ENCODE data around the gene EFCAB8. TPM values are rescaled to one million over a fixed set of nuclear protein-coding genes. Genes with fewer than 3 reads are reported as not detected.

EFCAB8 gene
- total RNA-seq, 1 donor from 2014 or later = not detected

GRCh38 chr20:32958574-32958973 is 99.9 kb downstream of the EFCAB8 start:
- Histone ChIP-seq H3K27ac (no peak overlapping the region), H3K9me3 (peaks cover 2% of the 10 kb centered on the region), H3K4me1 (no peaks in the 10 kb centered on the region), H3K4me3 (no peak overlapping the region), H3K36me3 (no peaks in the 10 kb centered on the region), H3K27me3 (no peaks in the 10 kb centered on the region)
- TF ChIP-seq CTCF (IDR thresholded peaks at IDR 0.05) = no peak
- TF ChIP-seq POLR2AphosphoS5 (IDR thresholded peaks at IDR 0.05; ENCODE audit: insufficient read depth in 1 of 2, low read depth in 1 of 2) = no peak
- TF ChIP-seq POLR2A (IDR thresholded peaks at IDR 0.05) = no peak
- intact Hi-C loops (cut with DNase I) = no loop called here
- no peak for DNase-seq (ENCODE audit: extremely low spot score in 2 of 2)

DNA sequence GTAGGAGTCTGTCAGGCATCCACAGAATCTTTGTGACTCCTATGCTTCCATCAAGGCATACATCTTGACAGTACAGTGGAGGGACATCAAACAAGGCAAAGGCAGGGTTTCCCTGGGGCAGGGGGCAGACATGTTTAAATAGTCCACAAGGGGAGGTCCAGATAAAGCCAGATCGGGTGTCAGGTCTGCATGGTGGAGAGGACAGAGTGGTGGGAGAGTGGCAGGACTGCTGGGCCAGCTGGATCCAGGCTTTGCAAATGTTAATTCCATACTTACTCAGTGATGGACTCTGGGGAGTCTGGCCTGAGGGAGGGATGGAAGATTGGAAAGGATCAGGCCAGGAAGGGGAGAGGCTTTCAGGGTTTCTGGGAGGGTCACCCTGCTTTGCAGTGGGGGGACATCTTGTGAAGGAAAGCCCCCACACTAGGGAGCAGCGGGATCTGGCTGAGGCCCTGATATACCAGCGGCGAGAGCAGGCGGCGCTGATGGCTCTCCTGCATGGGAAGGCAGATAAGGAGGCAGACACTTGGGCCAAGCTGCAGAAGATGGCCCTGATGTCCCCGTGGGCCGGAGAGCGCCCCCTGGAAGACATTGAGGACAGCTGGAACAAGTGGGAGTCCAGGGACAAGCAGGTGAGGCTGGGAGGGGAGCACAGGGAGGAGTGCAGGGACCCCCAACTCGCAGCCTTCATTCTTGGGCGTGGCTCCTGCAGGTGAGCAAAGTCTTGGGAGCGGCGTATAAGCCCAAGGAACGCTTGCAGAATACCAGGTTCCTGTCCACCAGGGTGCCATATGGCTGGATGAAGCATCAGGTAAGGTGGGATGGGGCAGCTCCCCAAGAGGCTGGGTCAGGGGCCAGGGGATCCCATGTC is 100.9 kb downstream of the EFCAB8 start:
- intact Hi-C loops (cut with DNase I) = no loop called here
- Histone ChIP-seq H3K27me3 (no peaks in the 10 kb centered on the region), H3K9me3 (peaks cover 2% of the 10 kb centered on the region), H3K27ac (no peak overlapping the region), H3K4me1 (no peaks in the 10 kb centered on the region), H3K4me3 (no peak overlapping the region), H3K36me3 (no peaks in the 10 kb centered on the region)
- TF ChIP-seq POLR2A (IDR thresholded peaks at IDR 0.05) (no peak), POLR2AphosphoS5 (IDR thresholded peaks at IDR 0.05; ENCODE audit: insufficient read depth in 1 of 2, low read depth in 1 of 2) (no peak), CTCF (IDR thresholded peaks at IDR 0.05) (no peak)
- DNase-seq (ENCODE audit: extremely low spot score in 2 of 2) = no peak

GRCh38 chr20:32960222-32960518 is 101.4 kb downstream of the EFCAB8 start:
- peaks cover 2% of the 10 kb centered on the region for H3K9me3 ChIP-seq
- no peak for DNase-seq (ENCODE audit: extremely low spot score in 2 of 2)
- H3K27ac ChIP-seq = no peak overlapping the region
- H3K36me3 ChIP-seq = no peaks in the 10 kb centered on the region
- TF ChIP-seq CTCF (IDR thresholded peaks at IDR 0.05) (no peak), POLR2AphosphoS5 (IDR thresholded peaks at IDR 0.05; ENCODE audit: insufficient read depth in 1 of 2, low read depth in 1 of 2) (no peak), POLR2A (IDR thresholded peaks at IDR 0.05) (no peak)
- no peaks in the 10 kb centered on the region for H3K4me1 ChIP-seq
- H3K4me3 ChIP-seq = no peak overlapping the region
- intact Hi-C loops (cut with DNase I) = no loop called here
- no peaks in the 10 kb centered on the region for H3K27me3 ChIP-seq

DNA sequence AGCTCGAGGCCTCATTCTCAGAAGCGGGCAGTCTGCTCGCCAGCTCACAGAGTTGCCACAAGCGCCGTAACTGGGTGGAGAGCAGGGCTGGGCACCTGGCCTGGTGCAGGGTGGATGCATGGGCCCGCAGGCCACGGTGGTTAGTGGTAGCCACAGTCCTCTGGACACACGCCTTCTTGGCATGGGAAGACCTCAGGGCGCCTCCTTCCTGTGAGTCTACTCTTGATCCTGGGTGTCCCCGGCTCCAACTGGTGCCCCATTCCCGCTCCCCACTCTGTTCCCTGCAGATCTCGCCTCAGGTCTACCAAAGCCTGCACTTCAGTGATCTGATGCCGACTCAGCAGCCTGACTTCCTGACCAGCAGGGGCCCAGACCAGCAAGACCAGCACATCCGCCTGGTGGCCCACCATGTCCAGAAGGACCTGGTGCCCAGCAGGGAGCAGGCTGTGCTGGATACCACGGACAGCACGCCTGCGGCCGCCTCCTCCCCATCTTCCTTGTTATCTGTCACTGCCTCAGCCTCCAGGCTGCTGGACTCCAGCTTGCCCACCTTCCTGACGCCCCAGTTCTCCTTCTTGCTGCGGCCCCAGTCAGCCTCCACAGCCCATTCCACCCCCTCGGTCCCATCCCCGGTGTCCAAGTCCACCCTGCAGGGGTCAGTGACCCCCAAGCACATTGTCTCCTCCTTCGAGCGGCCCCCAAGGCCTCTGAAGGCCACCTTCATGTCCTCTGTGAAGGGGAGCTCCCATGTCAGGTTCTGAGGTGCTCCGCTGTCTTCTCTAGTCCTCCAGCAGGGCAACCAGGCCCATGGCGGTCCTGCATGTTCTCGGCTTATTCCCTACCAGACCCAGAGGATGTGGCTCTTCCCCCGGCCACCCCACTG is 102.4 kb downstream of the EFCAB8 start:
- peak in 1 of 2 donors; percentile 74 for DNase-seq (ENCODE audit: extremely low spot score in 2 of 2)
- Histone ChIP-seq H3K27ac (no peak overlapping the region), H3K4me1 (no peaks in the 10 kb centered on the region), H3K4me3 (no peak overlapping the region), H3K36me3 (no peaks in the 10 kb centered on the region), H3K9me3 (peaks cover 2% of the 10 kb centered on the region), H3K27me3 (no peaks in the 10 kb centered on the region)
- no peak for TF ChIP-seq CTCF (IDR thresholded peaks at IDR 0.05)
- no peak for TF ChIP-seq POLR2A (IDR thresholded peaks at IDR 0.05)
- TF ChIP-seq POLR2AphosphoS5 (IDR thresholded peaks at IDR 0.05; ENCODE audit: insufficient read depth in 1 of 2, low read depth in 1 of 2) = no peak
- intact Hi-C loops (cut with DNase I) = no loop called here

Data from vagina (tissue), 2 donors.